Upper lobe of left lung (tissue), 4 donors: Measurements from ENCODE around the gene MRS2.

Experiments used
- CTCF ChIP-seq, 6 experiments: fragments of 450-650 bp in 4 of 6; fragments of 200-600 bp in 2 of 6; sonication (generic) in 2 of 6; IDR thresholded peaks; one replicate each; pipeline ENCODE4 v1.5.1; 2016 to 2019; ENCODE audit warnings: antibody characterized with exemption in 6 of 6
- EP300 ChIP-seq, 4 donors: sonication (generic); formaldehyde crosslinking; IDR thresholded peaks; one replicate each; pipeline ENCODE4 v1.5.1; 2017; ENCODE audit warnings: antibody characterized with exemption in 4 of 4, control low read depth in 2 of 4
- POLR2A ChIP-seq, 4 donors: fragments of 450-650 bp; IDR thresholded peaks; one replicate each; pipeline ENCODE4 v1.5.1; 2016 to 2017; ENCODE audit warnings: antibody characterized with exemption in 4 of 4, mild to moderate bottlenecking in 2 of 4
- POLR2AphosphoS5 ChIP-seq, 2 donors: sonication (generic); formaldehyde crosslinking; IDR thresholded peaks; one replicate each; pipeline ENCODE4 v1.5.1; 2017; ENCODE audit warnings: antibody characterized with exemption in 2 of 2

GRCh38 chr6:24381476-24382219 lies 21.1 kb upstream of the MRS2 start:
- TF ChIP-seq CTCF (IDR thresholded peaks at IDR 0.05) (no peak), EP300 (IDR thresholded peaks at IDR 0.05) (no peak), POLR2A (IDR thresholded peaks at IDR 0.05) (no peak), POLR2AphosphoS5 (IDR thresholded peaks at IDR 0.05) (no peak)
